Nephron progenitor cell (in vitro differentiated cells): ENCODE results near the gene EYA2.
A peak's percentile ranks its signal among the peaks of the same experiment; 100 is the strongest.

Experiments
- DNase-seq: peaks from one replicate; pipeline ENCODE4 v3.0.0; 2021
- H3K27ac Mint-ChIP-seq: 2 replicates; pipeline ENCODE4 v1.8.0; 2021; ENCODE audit warnings: mild to moderate bottlenecking, moderate library complexity, mixed read lengths
- H3K27me3 Mint-ChIP-seq: 2 replicates; pipeline ENCODE4 v1.8.0; 2021; ENCODE audit warnings: mild to moderate bottlenecking, low read depth, mixed read lengths; ENCODE audit not compliant: poor library complexity
- H3K36me3 Mint-ChIP-seq: 2 replicates; pipeline ENCODE4 v1.8.0; 2021; ENCODE audit warnings: low read depth, mixed read lengths
- H3K4me1 Mint-ChIP-seq: 2 replicates; pipeline ENCODE4 v1.8.0; 2021; ENCODE audit warnings: mixed read lengths
- H3K4me3 Mint-ChIP-seq: 2 replicates; pipeline ENCODE4 v1.8.0; 2021; ENCODE audit warnings: mild to moderate bottlenecking, moderate library complexity, mixed read lengths
- H3K9me3 Mint-ChIP-seq: 2 replicates; pipeline ENCODE4 v1.8.0; 2021; ENCODE audit warnings: mild to moderate bottlenecking, moderate library complexity, mixed read lengths
- TF ChIP-seq, protein P1 (sequence below): fragments of 200-600 bp; sonication (generic); IDR thresholded peaks from 2 replicates; pipeline ENCODE4 v1.5.0; 2021; ENCODE audit warnings: antibody characterized with exemption

EYA2 gene

DNA sequence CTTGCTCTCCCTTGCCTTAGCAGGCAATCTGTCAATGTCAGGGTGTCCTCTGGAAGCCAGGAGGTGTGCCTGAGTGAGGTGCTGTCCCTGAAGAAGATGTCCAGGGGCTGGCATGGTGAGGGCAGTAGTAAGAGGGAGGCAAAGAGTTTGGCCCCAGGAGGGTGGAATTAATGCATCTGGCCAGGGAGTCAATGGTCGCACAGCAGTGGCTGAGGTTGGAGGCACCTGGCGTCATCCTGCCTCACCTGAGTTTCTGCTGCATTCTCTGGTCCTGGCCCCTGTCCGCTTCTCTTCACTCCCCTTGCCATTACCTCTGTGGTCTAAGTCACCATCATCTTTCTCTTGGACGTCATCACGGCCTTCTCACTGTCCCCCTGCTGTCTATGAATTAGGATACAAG, 255.3 kb downstream of the EYA2 start:
- Mint-ChIP-seq H3K36me3 (no peaks in the 10 kb centered on the region), H3K27me3 (peaks cover 13% of the 10 kb centered on the region), H3K4me1 (peaks cover 25% of the 10 kb centered on the region), H3K4me3 (no peak overlapping the region), H3K9me3 (no peaks in the 10 kb centered on the region), H3K27ac (no peak overlapping the region)
- no peak for DNase-seq
- TF ChIP-seq, protein P1, sequence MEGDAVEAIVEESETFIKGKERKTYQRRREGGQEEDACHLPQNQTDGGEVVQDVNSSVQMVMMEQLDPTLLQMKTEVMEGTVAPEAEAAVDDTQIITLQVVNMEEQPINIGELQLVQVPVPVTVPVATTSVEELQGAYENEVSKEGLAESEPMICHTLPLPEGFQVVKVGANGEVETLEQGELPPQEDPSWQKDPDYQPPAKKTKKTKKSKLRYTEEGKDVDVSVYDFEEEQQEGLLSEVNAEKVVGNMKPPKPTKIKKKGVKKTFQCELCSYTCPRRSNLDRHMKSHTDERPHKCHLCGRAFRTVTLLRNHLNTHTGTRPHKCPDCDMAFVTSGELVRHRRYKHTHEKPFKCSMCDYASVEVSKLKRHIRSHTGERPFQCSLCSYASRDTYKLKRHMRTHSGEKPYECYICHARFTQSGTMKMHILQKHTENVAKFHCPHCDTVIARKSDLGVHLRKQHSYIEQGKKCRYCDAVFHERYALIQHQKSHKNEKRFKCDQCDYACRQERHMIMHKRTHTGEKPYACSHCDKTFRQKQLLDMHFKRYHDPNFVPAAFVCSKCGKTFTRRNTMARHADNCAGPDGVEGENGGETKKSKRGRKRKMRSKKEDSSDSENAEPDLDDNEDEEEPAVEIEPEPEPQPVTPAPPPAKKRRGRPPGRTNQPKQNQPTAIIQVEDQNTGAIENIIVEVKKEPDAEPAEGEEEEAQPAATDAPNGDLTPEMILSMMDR = no peak

DNA sequence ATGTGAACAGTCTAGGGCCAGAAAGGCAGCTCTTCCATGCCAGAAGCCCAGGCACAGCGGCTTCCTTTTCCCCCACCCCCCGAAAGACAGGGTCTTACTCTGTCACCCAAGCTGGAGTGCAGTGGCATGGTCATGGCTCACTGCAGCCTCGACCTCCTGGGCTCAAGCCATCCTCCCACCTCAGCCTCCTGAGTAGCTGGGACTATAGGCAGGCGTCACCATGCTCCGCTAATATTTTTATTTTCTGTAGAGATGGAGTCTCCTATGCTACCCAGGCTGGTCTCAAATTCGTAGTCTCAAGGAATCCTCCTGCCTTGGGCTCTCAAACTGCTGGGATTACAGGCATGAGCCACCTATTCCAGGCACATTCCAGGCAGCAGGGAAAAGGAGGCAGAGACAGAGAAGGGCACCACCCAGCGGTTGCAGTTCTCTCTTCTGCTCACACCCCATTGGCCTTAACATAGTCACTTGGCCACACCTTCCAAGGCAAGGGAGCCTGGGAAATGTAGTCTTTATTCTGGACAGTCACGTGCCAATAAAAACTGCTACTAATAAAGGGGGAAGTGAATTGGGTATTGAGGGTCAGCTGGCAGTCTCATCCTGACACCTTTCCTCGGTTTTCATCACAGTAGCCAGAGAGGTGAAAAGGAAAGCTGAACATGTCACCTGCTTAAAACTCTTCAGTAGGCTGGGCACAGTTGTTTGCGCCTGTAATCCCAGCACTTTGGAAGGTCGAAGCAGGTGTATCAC, 255.9 kb downstream of the EYA2 start:
- no peaks in the 10 kb centered on the region for H3K36me3 Mint-ChIP-seq
- DNase-seq = peak; percentile 73
- no peak overlapping the region for H3K4me3 Mint-ChIP-seq
- peaks cover 13% of the 10 kb centered on the region for H3K27me3 Mint-ChIP-seq
- peaks cover 21% of the 10 kb centered on the region for H3K4me1 Mint-ChIP-seq
- no peaks in the 10 kb centered on the region for H3K9me3 Mint-ChIP-seq
- TF ChIP-seq, protein P1 = peak; percentile 57
- no peak overlapping the region for H3K27ac Mint-ChIP-seq

DNA sequence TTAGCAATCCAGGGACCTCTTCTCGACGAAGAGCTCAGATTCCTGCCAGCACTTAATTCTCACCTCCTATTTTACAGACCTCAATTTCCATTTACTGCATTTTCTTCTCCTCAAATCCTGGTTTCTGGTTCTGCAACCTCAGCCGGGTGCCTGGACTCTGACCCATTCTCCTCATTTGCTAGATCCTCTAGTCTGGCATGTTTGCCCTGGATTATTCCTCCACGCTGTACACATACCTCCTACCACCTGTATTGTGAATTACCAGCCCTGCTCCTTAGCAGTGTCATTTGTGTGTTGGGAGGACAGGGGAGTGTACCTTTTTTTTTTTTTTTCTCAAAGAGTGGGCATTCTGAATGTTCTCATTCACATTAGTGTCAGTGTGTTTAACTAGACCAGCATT, 257.4 kb downstream of the EYA2 start:
- H3K27me3 Mint-ChIP-seq = peaks cover 10% of the 10 kb centered on the region
- H3K36me3 Mint-ChIP-seq = no peaks in the 10 kb centered on the region
- peaks cover 16% of the 10 kb centered on the region for H3K4me1 Mint-ChIP-seq
- peak overlapping the region; percentile 40 for H3K27ac Mint-ChIP-seq
- no peaks in the 10 kb centered on the region for H3K9me3 Mint-ChIP-seq
- H3K4me3 Mint-ChIP-seq = no peak overlapping the region
- DNase-seq = no peak
- TF ChIP-seq, protein P1 = no peak

DNA sequence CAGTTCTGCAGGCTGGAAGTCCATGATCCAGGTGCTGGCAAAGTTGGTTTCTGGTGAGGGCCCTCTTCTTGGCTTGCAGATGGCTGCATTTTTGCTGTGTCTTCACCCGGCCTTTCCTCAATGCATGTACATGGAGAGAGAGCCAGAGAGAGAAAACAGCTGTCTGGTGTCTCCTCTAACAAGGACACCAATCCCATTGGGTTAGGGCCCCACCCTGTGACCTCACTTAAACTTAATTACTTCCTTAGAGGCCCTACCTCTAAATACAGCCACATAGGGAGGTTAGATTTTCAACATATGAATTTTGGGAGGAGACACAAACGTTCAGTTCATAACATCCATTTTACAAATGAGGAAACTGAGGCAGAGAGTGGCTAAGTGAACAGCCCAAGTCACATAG, 259.4 kb downstream of the EYA2 start:
- H3K4me3 Mint-ChIP-seq = no peak overlapping the region
- H3K9me3 Mint-ChIP-seq = no peaks in the 10 kb centered on the region
- TF ChIP-seq, protein P1 = no peak
- DNase-seq = no peak
- no peak overlapping the region for H3K27ac Mint-ChIP-seq
- peaks cover 6% of the 10 kb centered on the region for H3K27me3 Mint-ChIP-seq
- peaks cover 21% of the 10 kb centered on the region for H3K4me1 Mint-ChIP-seq
- H3K36me3 Mint-ChIP-seq = no peaks in the 10 kb centered on the region

- H3K4me1 Mint-ChIP-seq = peaks cover 21% of the 10 kb centered on the region
- H3K36me3 Mint-ChIP-seq = no peaks in the 10 kb centered on the region
- H3K4me3 Mint-ChIP-seq = no peak overlapping the region
- H3K9me3 Mint-ChIP-seq = no peaks in the 10 kb centered on the region
- TF ChIP-seq, protein P1 = no peak
- H3K27ac Mint-ChIP-seq = peak overlapping the region; percentile 56
- peaks cover 3% of the 10 kb centered on the region for H3K27me3 Mint-ChIP-seq
- no peak for DNase-seq
These were observed 261.9 kb downstream of the EYA2 start for GRCh38 chr20:47156301-47157137.
